HG02840 (cell line): ENCODE measurements around the gene ZNFX1.
"Not testable (repeated sequence)": the region's sequence is repeated elsewhere in the genome, so short reads cannot be mapped to it uniquely, and the experiment has no call there.

Source experiments
- ATAC-seq: cut with Tn5 transposase; IDR thresholded peaks from one replicate; pipeline ENCODE4 v1.9.1; 2021; ENCODE audit warnings: mild to moderate bottlenecking, moderate library complexity, moderate number of reproducible peaks; ENCODE audit not compliant: unreplicated experiment, low FRiP score

ZNFX1 gene

GRCh38 chr20:49218739-49219090 lies 59.1 kb downstream of the ZNFX1 start:
- not testable (repeated sequence) for ATAC-seq

GRCh38 chr20:49216991-49217578 lies 60.8 kb downstream of the ZNFX1 start:
- ATAC-seq: no peak

GRCh38 chr20:49215232-49215631 lies 62.6 kb downstream of the ZNFX1 start:
- no peak for ATAC-seq

GRCh38 chr20:49214571-49214970 lies 63.3 kb downstream of the ZNFX1 start:
- no peak for ATAC-seq

GRCh38 chr20:49210757-49211110 lies 67.1 kb downstream of the ZNFX1 start:
- no peak for ATAC-seq

- ATAC-seq: no peak
These were observed 67.6 kb downstream of the ZNFX1 start for GRCh38 chr20:49210101-49210756.

- ATAC-seq: no peak
These were observed 70.8 kb downstream of the ZNFX1 start for GRCh38 chr20:49207076-49207475.

GRCh38 chr20:49203746-49204145 lies 74.1 kb downstream of the ZNFX1 start:
- ATAC-seq: no peak

GRCh38 chr20:49203011-49203410 lies 74.8 kb downstream of the ZNFX1 start:
- no peak for ATAC-seq

- no peak for ATAC-seq
These were observed 78.0 kb downstream of the ZNFX1 start for GRCh38 chr20:49199729-49200293.

GRCh38 chr20:49192944-49193518 lies 84.8 kb downstream of the ZNFX1 start:
- ATAC-seq: not testable (repeated sequence)
